ENCODE measurements around the gene R3HDM4.
A peak's percentile ranks its signal among the peaks of the same experiment; 100 is the strongest.

R3HDM4 gene

GRCh38 chr19:918152-918437 is 5.1 kb upstream of the R3HDM4 start:
- no peak for DNase-seq (ENCODE audit: extremely low spot score)
- CTCF ChIA-PET = no interaction called here
- TF ChIP-seq NFRKB (IDR thresholded peaks at IDR 0.05) (no peak), ELF4 (IDR thresholded peaks at IDR 0.05) (no peak), SP1 (IDR thresholded peaks at IDR 0.05) (no peak), SUZ12 (IDR thresholded peaks at IDR 0.05) (no peak), TARDBP (IDR thresholded peaks at IDR 0.05) (no peak), LEF1 (IDR thresholded peaks at IDR 0.05; ENCODE audit: borderline replicate concordance) (no peak)
- POLR2A ChIA-PET = no interaction called here

- TF ChIP-seq L3MBTL2 (conservative IDR thresholded peaks at IDR 0.05) (peak; percentile 23; the same call in 1 of the 2 replicates), FOXM1 (IDR thresholded peaks at IDR 0.05; ENCODE audit: borderline replicate concordance) (no peak)
- ChIA-PET CTCF (interaction anchor here (1.0 kb wide), 1 partner anchor 54 kb away, joined by 3 read pairs; no protein-coding TSS in a partner anchor), POLR2A (no interaction called here)
- peak; percentile 46 for DNase-seq (ENCODE audit: extremely low spot score)
These were observed 4.5 kb upstream of the R3HDM4 start, which contains the start of gene KISS1R for GRCh38 chr19:917323-918151. Gene KISS1R, plus strand, starts transcription at chr19:917333. Its CDS starts 170 bp downstream, at chr19:917503.

GRCh38 chr19:916645-917322 is 3.8 kb upstream of the R3HDM4 start:
- CTCF ChIA-PET = interaction anchor here (1.0 to 1.1 kb wide), 2 partner anchors 53 to 147 kb away, joined by 3 to 4 read pairs; no protein-coding TSS in a partner anchor
- no peak for DNase-seq (ENCODE audit: extremely low spot score)
- POLR2A ChIA-PET = no interaction called here
- TF ChIP-seq SUZ12 (IDR thresholded peaks at IDR 0.05) (no peak), ELF4 (IDR thresholded peaks at IDR 0.05) (no peak), BHLHE40 (IDR thresholded peaks at IDR 0.05; ENCODE audit: borderline replicate concordance) (no peak), CTBP1 (IDR thresholded peaks at IDR 0.05; ENCODE audit: borderline replicate concordance) (no peak), L3MBTL2 (conservative IDR thresholded peaks at IDR 0.05) (no peak), HDGF (IDR thresholded peaks at IDR 0.05; ENCODE audit: borderline replicate concordance) (no peak), FOXM1 (IDR thresholded peaks at IDR 0.05; ENCODE audit: borderline replicate concordance) (no peak), ARNT (IDR thresholded peaks at IDR 0.05) (no peak), ZNF384 (IDR thresholded peaks at IDR 0.05) (no peak)

GRCh38 chr19:912181-913079 is 589 bp downstream of the R3HDM4 start:
- peak; percentile 56 for DNase-seq (ENCODE audit: extremely low spot score)
- TF ChIP-seq SUZ12 (IDR thresholded peaks at IDR 0.05) = no peak
- no peak for TF ChIP-seq BHLHE40 (IDR thresholded peaks at IDR 0.05; ENCODE audit: borderline replicate concordance)
- TF ChIP-seq TARDBP (IDR thresholded peaks at IDR 0.05) = no peak
- TF ChIP-seq SP1 (IDR thresholded peaks at IDR 0.05) = no peak
- TF ChIP-seq FOXK2 (IDR thresholded peaks at IDR 0.05) = no peak
- no peak for TF ChIP-seq HDGF (IDR thresholded peaks at IDR 0.05; ENCODE audit: borderline replicate concordance)
- no peak for TF ChIP-seq CTBP1 (IDR thresholded peaks at IDR 0.05; ENCODE audit: borderline replicate concordance)
- CTCF ChIA-PET = no interaction called here
- POLR2A ChIA-PET = no interaction called here

- DNase-seq (ENCODE audit: extremely low spot score) = no peak
- ChIA-PET POLR2A (no interaction called here), CTCF (no interaction called here)
- TF ChIP-seq PKNOX1 (IDR thresholded peaks at IDR 0.05) = no peak
- TF ChIP-seq BHLHE40 (IDR thresholded peaks at IDR 0.05; ENCODE audit: borderline replicate concordance) = no peak
- TF ChIP-seq NFRKB (IDR thresholded peaks at IDR 0.05) = no peak
- TF ChIP-seq SUZ12 (IDR thresholded peaks at IDR 0.05) = no peak
- TF ChIP-seq CTBP1 (IDR thresholded peaks at IDR 0.05; ENCODE audit: borderline replicate concordance) = no peak
- TF ChIP-seq L3MBTL2 (conservative IDR thresholded peaks at IDR 0.05) = no peak
- TF ChIP-seq HDGF (IDR thresholded peaks at IDR 0.05; ENCODE audit: borderline replicate concordance) = no peak
- no peak for TF ChIP-seq ELF4 (IDR thresholded peaks at IDR 0.05)
- no peak for TF ChIP-seq LEF1 (IDR thresholded peaks at IDR 0.05; ENCODE audit: borderline replicate concordance)
- TF ChIP-seq FOXK2 (IDR thresholded peaks at IDR 0.05) = no peak
- no peak for TF ChIP-seq ARNT (IDR thresholded peaks at IDR 0.05)
- no peak for TF ChIP-seq FOXM1 (IDR thresholded peaks at IDR 0.05; ENCODE audit: borderline replicate concordance)
- TF ChIP-seq ZNF384 (IDR thresholded peaks at IDR 0.05) = no peak
- no peak for TF ChIP-seq SP1 (IDR thresholded peaks at IDR 0.05)
- no peak for TF ChIP-seq FOXA1 (IDR thresholded peaks at IDR 0.05)
- TF ChIP-seq TARDBP (IDR thresholded peaks at IDR 0.05) = no peak
These were observed 1.6 kb downstream of the R3HDM4 start for GRCh38 chr19:911197-912033.

- ChIA-PET POLR2A (no interaction called here), CTCF (no interaction called here)
- no peak for DNase-seq (ENCODE audit: extremely low spot score)
These were observed 5.7 kb downstream of the R3HDM4 start for GRCh38 chr19:907183-907853.

More at GRCh38 chr19:907183-907853, 5.7 kb downstream of the R3HDM4 start:
- no peak for TF ChIP-seq ELF4 (IDR thresholded peaks at IDR 0.05)
- TF ChIP-seq NFRKB (IDR thresholded peaks at IDR 0.05) = no peak
- no peak for TF ChIP-seq PKNOX1 (IDR thresholded peaks at IDR 0.05)
- no peak for TF ChIP-seq FOXM1 (IDR thresholded peaks at IDR 0.05; ENCODE audit: borderline replicate concordance)
- no peak for TF ChIP-seq HDGF (IDR thresholded peaks at IDR 0.05; ENCODE audit: borderline replicate concordance)
- TF ChIP-seq L3MBTL2 (conservative IDR thresholded peaks at IDR 0.05) = no peak
- no peak for TF ChIP-seq LEF1 (IDR thresholded peaks at IDR 0.05; ENCODE audit: borderline replicate concordance)
- no peak for TF ChIP-seq TARDBP (IDR thresholded peaks at IDR 0.05)
- TF ChIP-seq SUZ12 (IDR thresholded peaks at IDR 0.05) = no peak
- TF ChIP-seq ZNF384 (IDR thresholded peaks at IDR 0.05) = no peak
- TF ChIP-seq SP1 (IDR thresholded peaks at IDR 0.05) = no peak
- TF ChIP-seq ARNT (IDR thresholded peaks at IDR 0.05) = no peak
- no peak for TF ChIP-seq BHLHE40 (IDR thresholded peaks at IDR 0.05; ENCODE audit: borderline replicate concordance)
- no peak for TF ChIP-seq CTBP1 (IDR thresholded peaks at IDR 0.05; ENCODE audit: borderline replicate concordance)
- TF ChIP-seq FOXK2 (IDR thresholded peaks at IDR 0.05) = no peak
- no peak for TF ChIP-seq FOXA1 (IDR thresholded peaks at IDR 0.05)

Measured in HEK293T (cell line).